GM23248 (cell line): ENCODE data around the gene ABR. TPM values are rescaled to one million over a fixed set of nuclear protein-coding genes. Genes with fewer than 3 reads are reported as not detected.

Experiments
- DNase-seq: peaks from one replicate; pipeline ENCODE4 v3.0.0-alpha.2; 2015
- H2AFZ ChIP-seq: fragments of 200-600 bp; sonication (generic); 2 replicates; pipeline ENCODE4 v1.6.1; 2016; ENCODE audit warnings: antibody characterized with exemption
- H3F3A ChIP-seq: fragments of 200-600 bp; sonication (generic); 2 replicates; pipeline ENCODE4 v1.6.1; 2016; ENCODE audit warnings: mild to moderate bottlenecking, antibody characterized with exemption, mixed run types; ENCODE audit not compliant: insufficient read depth
- H3K27ac ChIP-seq: fragments of 200-600 bp; sonication (generic); 2 replicates; pipeline ENCODE4 v1.5.1; 2016; ENCODE audit warnings: mild to moderate bottlenecking
- H3K27me3 ChIP-seq: fragments of 200-600 bp; sonication (generic); replicated peaks from 2 replicates; pipeline ENCODE4 v1.6.1; 2016; ENCODE audit warnings: mild to moderate bottlenecking; ENCODE audit not compliant: insufficient read depth
- H3K36me3 ChIP-seq: fragments of 200-600 bp; sonication (generic); 2 replicates; pipeline ENCODE4 v1.6.1; 2016; ENCODE audit warnings: low read depth, mild to moderate bottlenecking
- H3K4me1 ChIP-seq: fragments of 200-600 bp; sonication (generic); 2 replicates; pipeline ENCODE4 v1.6.1; 2016; ENCODE audit warnings: mild to moderate bottlenecking; ENCODE audit not compliant: insufficient read depth
- H3K4me2 ChIP-seq: fragments of 200-600 bp; sonication (generic); one replicate; pipeline ENCODE4 v1.6.1; 2016; ENCODE audit warnings: mild to moderate bottlenecking; ENCODE audit not compliant: unreplicated experiment
- H3K4me3 ChIP-seq: fragments of 200-600 bp; sonication (generic); 2 replicates; pipeline ENCODE4 v1.5.1; 2016; ENCODE audit warnings: mild to moderate bottlenecking
- H3K79me2 ChIP-seq: fragments of 200-600 bp; sonication (generic); 2 replicates; pipeline ENCODE4 v1.6.1; 2016; ENCODE audit warnings: mild to moderate bottlenecking; ENCODE audit not compliant: insufficient read depth
- H3K9ac ChIP-seq: fragments of 200-600 bp; sonication (generic); 2 replicates; pipeline ENCODE4 v1.6.1; 2016; ENCODE audit warnings: mild to moderate bottlenecking
- H3K9me2 ChIP-seq: fragments of 200-600 bp; sonication (generic); 2 replicates; pipeline ENCODE4 v1.6.1; 2016; ENCODE audit warnings: mixed run types, mild to moderate bottlenecking, moderate library complexity; ENCODE audit not compliant: insufficient read depth
- H3K9me3 ChIP-seq: fragments of 200-600 bp; sonication (generic); one replicate; pipeline ENCODE4 v1.6.1; 2017; ENCODE audit warnings: low read depth
- H4K20me1 ChIP-seq: fragments of 200-600 bp; sonication (generic); 2 replicates; pipeline ENCODE4 v1.6.0; 2016; ENCODE audit not compliant: insufficient read depth
- EZH2 ChIP-seq: fragments of 200-600 bp; sonication (generic); IDR thresholded peaks from 2 replicates; pipeline ENCODE4 v1.6.1; 2018; ENCODE audit warnings: antibody characterized with exemption, mild to moderate bottlenecking; ENCODE audit not compliant: insufficient read depth, poor library complexity, severe bottlenecking
- EZH2phosphoT487 ChIP-seq: fragments of 200-600 bp; sonication (generic); IDR thresholded peaks from 2 replicates; pipeline ENCODE4 v1.6.1; 2018; ENCODE audit warnings: antibody characterized with exemption, moderate library complexity, mild to moderate bottlenecking, low read depth; ENCODE audit not compliant: insufficient read depth
- WGBS, 2 experiments: methylation state at CpG; one replicate each; pipeline ENCODE4 v1.1.6; 2015 to 2017; ENCODE audit warnings: low lambda C conversion rate in 2 of 2, low coverage in 1 of 2; ENCODE audit errors: missing lambda C conversion rate in 2 of 2; 5-methylcytosine and 5-hydroxymethylcytosine counted together
- in situ Hi-C: fragments of 300-500 bp; cut with MboI; formaldehyde crosslinking; loops from 2 replicates; pipeline ENCODE4 v1.15.0; 2020
- polyA plus RNA-seq: library from polyadenylated mRNA; unstranded; fragments of >200 nt; fragmentation: Nextera tagmentation; extraction: Ambion mirVana; gene quantifications from 2 replicates; pipeline ENCODE4 v1.2.1, GENCODE V29; 2016
- total RNA-seq: library from RNA; depleted of rRNA; stranded (reverse); fragments of >200 nt; shearing (Covaris generic); gene quantifications from 2 replicates; pipeline ENCODE4 v1.2.3, GENCODE V29; 2014

Gene ABR
- total and polyA plus RNA-seq, 2 experiments from 2014 or later = 24.4 to 38.2 TPM

DNA sequence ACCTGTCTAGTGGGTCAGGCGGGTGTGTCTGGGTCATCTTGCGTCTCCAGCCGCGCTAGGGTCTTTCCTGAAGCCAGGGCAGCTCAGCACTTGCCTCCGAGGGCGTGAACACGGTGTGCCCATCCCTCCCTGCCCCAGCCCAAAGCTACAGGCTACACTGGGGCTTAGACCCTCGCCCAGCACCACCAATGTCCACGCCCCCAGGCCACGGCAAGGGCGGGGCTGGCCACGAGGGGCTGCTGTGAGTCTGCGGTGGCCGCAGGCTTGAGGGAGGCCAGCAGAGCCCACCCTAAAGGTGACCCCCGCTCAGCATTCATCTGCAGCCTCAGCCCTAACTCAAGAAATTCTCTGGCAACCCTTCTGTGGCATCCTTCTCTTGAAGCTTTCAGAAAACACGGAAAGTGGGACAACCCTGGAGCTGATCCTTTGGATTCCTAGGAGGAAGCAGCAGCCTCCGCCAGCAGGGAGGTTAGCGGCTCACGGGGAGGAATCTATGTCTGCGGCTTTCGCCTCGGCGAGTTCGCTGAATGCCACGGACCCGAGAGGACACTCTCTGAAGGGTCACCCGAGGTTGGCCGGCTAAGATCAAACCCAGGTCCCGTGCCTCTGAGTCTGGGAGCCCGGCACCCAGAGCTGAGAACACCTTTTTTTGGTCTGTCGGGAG, 141.2 kb downstream of the ABR start:
- Histone ChIP-seq H3K27me3 (no peaks in the 10 kb centered on the region), H4K20me1 (0 out of 2 replicates have a peak, but pooled peaks cover 4% of the 10 kb centered on the region), H3F3A (no peaks in the 10 kb centered on the region), H3K9me3 (no peaks in the 10 kb centered on the region), H3K36me3 (no peaks in the 10 kb centered on the region), H3K79me2 (no peaks in the 10 kb centered on the region), H3K4me2 (no peak overlapping the region), H3K9ac (no peak overlapping the region), H3K9me2 (no peaks in the 10 kb centered on the region), H3K4me1 (no peaks in the 10 kb centered on the region), H2AFZ (no peak overlapping the region), H3K27ac (no peak overlapping the region), H3K4me3 (no peak overlapping the region)
- DNase-seq = no peak
- no peak for TF ChIP-seq EZH2
- no peak for TF ChIP-seq EZH2phosphoT487
- in situ Hi-C loops = no loop called here
- WGBS, 2 experiments = 92 to 94% methylated on average over 27 to 31 of the region's 31 CpGs

DNA sequence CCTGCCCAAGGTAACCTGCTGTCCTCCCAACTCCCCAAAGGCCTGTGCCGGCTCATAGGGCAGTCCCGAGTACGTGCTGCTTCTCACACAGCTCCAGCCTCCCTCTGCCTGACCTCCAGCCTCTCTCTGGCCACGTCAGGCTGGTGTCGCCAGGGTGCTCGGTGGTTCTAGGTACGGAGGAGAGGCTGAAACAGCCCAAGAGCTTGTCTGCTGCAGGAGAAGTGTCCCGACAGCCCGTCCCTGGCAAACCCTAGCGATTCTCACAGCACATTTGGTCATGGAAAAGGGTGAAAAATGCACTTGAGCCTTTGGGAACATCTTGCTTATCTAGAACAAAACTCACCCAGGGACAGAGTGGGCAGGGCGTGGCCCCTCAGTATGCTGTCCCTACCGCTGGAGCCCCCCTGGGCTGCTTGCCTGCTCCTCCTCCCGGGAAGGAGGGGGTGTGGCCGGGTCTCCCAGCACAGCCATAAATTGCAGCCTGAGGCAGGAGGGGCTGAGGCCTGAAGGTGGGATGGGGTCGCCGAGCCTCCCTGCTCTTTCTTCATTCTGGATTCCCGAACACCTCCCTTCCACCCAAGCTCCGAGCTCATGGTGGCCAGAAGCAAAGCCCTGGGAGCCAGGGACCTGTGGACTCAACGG, 142.4 kb downstream of the ABR start:
- Histone ChIP-seq H3K4me3 (no peak overlapping the region), H3K9ac (no peak overlapping the region), H3K4me2 (no peak overlapping the region), H4K20me1 (0 out of 2 replicates have a peak, but pooled peaks cover 4% of the 10 kb centered on the region), H3K27me3 (no peaks in the 10 kb centered on the region), H3K9me2 (no peaks in the 10 kb centered on the region), H3F3A (no peaks in the 10 kb centered on the region), H3K9me3 (no peaks in the 10 kb centered on the region), H3K27ac (no peak overlapping the region), H3K4me1 (no peaks in the 10 kb centered on the region), H2AFZ (no peak overlapping the region), H3K79me2 (no peaks in the 10 kb centered on the region), H3K36me3 (no peaks in the 10 kb centered on the region)
- in situ Hi-C loops = no loop called here
- DNase-seq = no peak
- WGBS, 2 experiments = 88 to 89% methylated on average over 18 to 19 of the region's 19 CpGs
- TF ChIP-seq EZH2 = no peak
- TF ChIP-seq EZH2phosphoT487 = no peak

DNA sequence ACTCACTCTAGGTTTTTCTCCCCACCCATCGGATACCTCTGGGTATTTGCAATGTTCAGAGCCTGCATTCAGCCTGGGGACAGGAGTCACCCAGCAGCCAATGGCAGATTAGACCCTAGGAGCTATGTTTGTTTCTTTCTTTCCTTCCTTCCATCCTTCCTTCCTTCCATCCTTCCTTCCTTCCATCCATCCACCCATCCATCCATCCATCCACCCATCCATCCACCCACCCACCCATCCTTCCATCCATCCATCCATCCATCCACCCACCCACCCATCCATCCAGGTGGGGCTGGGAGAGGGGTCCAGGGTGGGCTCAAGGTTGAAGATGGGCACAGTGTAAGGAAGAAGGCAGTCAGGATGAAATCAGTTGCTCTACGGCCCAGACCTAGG, 142.9 kb downstream of the ABR start:
- H3K4me2 ChIP-seq = no peak overlapping the region
- H3K79me2 ChIP-seq = no peaks in the 10 kb centered on the region
- no peaks in the 10 kb centered on the region for H3K36me3 ChIP-seq
- no peaks in the 10 kb centered on the region for H3F3A ChIP-seq
- 93 to 94% methylated on average over 2 of the region's 2 CpGs for WGBS, 2 experiments
- in situ Hi-C loops = no loop called here
- no peak overlapping the region for H3K9ac ChIP-seq
- H3K4me1 ChIP-seq = no peaks in the 10 kb centered on the region
- 0 out of 2 replicates have a peak, but pooled peaks cover 4% of the 10 kb centered on the region for H4K20me1 ChIP-seq
- no peaks in the 10 kb centered on the region for H3K9me2 ChIP-seq
- H3K27ac ChIP-seq = no peak overlapping the region
- no peak for DNase-seq
- no peaks in the 10 kb centered on the region for H3K27me3 ChIP-seq
- no peak overlapping the region for H3K4me3 ChIP-seq
- H2AFZ ChIP-seq = no peak overlapping the region
- no peaks in the 10 kb centered on the region for H3K9me3 ChIP-seq
- no peak for TF ChIP-seq EZH2phosphoT487
- TF ChIP-seq EZH2 = no peak

DNA sequence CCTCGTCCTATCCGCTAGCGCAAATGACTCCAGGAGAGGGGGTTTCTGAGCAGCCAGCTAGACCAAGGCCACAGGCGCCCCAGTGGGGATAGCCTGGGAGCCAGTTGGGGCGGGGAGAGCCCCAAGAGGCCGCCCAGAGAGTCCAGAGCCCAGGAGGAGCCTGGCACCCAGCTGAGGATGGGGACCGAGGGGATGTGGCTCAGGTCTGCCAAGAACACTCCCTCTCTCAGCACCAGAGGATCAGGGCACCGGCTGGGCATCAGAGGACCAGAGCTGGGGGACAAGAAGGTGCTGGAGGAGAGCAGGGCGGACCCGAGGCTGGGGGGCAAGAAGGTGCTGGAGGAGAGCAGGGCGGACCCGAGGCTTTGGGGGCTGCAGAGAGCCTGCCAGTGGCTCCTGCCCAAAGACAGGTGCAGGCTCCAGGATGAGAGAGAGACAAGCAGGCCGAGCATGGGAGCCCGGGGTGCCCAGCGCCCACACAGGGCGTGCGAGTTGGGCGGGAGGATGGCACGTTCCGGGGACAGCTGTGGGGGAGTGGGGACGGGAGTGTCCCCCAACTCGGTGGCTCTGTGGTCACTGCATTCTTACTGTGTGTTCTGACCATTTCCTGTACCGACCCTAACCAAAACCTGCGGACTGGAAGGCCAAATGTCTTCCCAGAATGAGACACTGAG, 143.5 kb downstream of the ABR start:
- in situ Hi-C loops = no loop called here
- no peak overlapping the region for H2AFZ ChIP-seq
- H3K4me3 ChIP-seq = no peak overlapping the region
- H3K79me2 ChIP-seq = no peaks in the 10 kb centered on the region
- H3K36me3 ChIP-seq = no peaks in the 10 kb centered on the region
- no peak overlapping the region for H3K27ac ChIP-seq
- no peaks in the 10 kb centered on the region for H3K4me1 ChIP-seq
- WGBS, 2 experiments = 86 to 90% methylated on average over 22 to 24 of the region's 24 CpGs
- no peak overlapping the region for H3K9ac ChIP-seq
- H3K4me2 ChIP-seq = no peak overlapping the region
- no peak for DNase-seq
- H3K9me3 ChIP-seq = no peaks in the 10 kb centered on the region
- no peaks in the 10 kb centered on the region for H3F3A ChIP-seq
- 0 out of 2 replicates have a peak, but pooled peaks cover 4% of the 10 kb centered on the region for H4K20me1 ChIP-seq
- no peaks in the 10 kb centered on the region for H3K9me2 ChIP-seq
- H3K27me3 ChIP-seq = no peaks in the 10 kb centered on the region
- TF ChIP-seq EZH2phosphoT487 = no peak
- no peak for TF ChIP-seq EZH2
